Liver (tissue), 3 donors: Measurements from ENCODE around the gene USH1G.

Experiments
- JUND ChIP-seq, 2 donors: IDR thresholded peaks; 2 replicates each; pipeline ENCODE4 v1.6.1; 2016; ENCODE audit warnings: antibody characterized with exemption in 2 of 2
- RAD21 ChIP-seq, 2 donors: IDR thresholded peaks; 2 replicates each; pipeline ENCODE4 v1.6.1; 2016; ENCODE audit warnings: antibody characterized with exemption in 2 of 2, mild to moderate bottlenecking in 2 of 2
- RXRA ChIP-seq, 2 donors: IDR thresholded peaks; 2 replicates each; pipeline ENCODE4 v1.6.1; 2017 to 2018; ENCODE audit warnings: antibody characterized with exemption in 2 of 2, mild to moderate bottlenecking in 1 of 2
- SP1 ChIP-seq: IDR thresholded peaks from 2 replicates; pipeline ENCODE4 v1.6.1; 2018; ENCODE audit warnings: antibody characterized with exemption, mild to moderate bottlenecking
- YY1 ChIP-seq: IDR thresholded peaks from 2 replicates; pipeline ENCODE4 v1.6.1; 2016; ENCODE audit warnings: antibody characterized with exemption, mild to moderate bottlenecking
- TF ChIP-seq, protein P1 (sequence below): fragments of 150-350 bp; IDR thresholded peaks from 2 replicates; pipeline ENCODE4 v1.5.1; 2017; ENCODE audit warnings: improper control_type of control experiment, low read depth, low read length; ENCODE audit not compliant: missing input control
- TF ChIP-seq, protein P2 (sequence below): IDR thresholded peaks from 2 replicates; pipeline ENCODE4 v1.6.1; 2016; ENCODE audit warnings: antibody characterized with exemption, mild to moderate bottlenecking
- TF ChIP-seq, protein P3 (sequence below): IDR thresholded peaks from 2 replicates; pipeline ENCODE4 v1.6.1; 2016; ENCODE audit warnings: antibody characterized with exemption
- donor health status: healthy.
- donor health status: healthy.

DNA sequence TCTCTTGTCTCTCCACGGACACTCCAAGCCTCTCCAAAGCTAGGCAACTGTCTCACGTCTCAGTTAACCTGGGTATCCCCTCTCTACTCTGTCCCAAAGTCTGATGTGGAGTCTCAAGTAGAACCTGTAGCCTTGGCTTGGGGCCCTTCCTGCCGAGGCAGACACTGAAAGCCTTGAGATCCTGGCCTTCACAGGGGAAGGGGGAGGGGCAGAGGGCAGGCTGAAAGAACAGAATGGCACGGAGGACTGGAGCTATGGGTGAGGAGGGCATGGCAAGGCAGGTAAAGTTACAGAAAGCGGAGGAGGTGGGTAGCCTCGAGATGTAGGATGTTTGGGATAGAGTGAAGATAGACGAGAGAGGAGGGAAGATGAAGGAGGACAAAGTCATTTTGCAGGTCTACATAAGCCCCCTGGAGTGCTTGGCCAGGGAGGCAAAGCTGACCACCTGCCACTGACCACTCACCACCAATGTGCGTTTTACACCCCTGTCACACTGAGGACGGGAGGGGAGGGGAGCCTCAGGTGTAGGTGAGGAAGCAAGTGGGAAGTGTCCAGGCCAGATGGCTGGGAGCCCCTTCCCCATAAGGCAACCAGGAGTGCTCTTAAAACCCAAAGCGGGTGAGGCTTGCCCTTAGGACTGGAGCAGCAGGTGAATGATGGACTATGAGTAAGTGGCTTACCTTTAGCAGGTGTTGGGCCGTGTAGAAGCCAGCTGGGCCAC lies 51.5 kb downstream of the USH1G start:
- TF ChIP-seq, protein P1, sequence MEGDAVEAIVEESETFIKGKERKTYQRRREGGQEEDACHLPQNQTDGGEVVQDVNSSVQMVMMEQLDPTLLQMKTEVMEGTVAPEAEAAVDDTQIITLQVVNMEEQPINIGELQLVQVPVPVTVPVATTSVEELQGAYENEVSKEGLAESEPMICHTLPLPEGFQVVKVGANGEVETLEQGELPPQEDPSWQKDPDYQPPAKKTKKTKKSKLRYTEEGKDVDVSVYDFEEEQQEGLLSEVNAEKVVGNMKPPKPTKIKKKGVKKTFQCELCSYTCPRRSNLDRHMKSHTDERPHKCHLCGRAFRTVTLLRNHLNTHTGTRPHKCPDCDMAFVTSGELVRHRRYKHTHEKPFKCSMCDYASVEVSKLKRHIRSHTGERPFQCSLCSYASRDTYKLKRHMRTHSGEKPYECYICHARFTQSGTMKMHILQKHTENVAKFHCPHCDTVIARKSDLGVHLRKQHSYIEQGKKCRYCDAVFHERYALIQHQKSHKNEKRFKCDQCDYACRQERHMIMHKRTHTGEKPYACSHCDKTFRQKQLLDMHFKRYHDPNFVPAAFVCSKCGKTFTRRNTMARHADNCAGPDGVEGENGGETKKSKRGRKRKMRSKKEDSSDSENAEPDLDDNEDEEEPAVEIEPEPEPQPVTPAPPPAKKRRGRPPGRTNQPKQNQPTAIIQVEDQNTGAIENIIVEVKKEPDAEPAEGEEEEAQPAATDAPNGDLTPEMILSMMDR, result no peak
- TF ChIP-seq, protein P2, sequence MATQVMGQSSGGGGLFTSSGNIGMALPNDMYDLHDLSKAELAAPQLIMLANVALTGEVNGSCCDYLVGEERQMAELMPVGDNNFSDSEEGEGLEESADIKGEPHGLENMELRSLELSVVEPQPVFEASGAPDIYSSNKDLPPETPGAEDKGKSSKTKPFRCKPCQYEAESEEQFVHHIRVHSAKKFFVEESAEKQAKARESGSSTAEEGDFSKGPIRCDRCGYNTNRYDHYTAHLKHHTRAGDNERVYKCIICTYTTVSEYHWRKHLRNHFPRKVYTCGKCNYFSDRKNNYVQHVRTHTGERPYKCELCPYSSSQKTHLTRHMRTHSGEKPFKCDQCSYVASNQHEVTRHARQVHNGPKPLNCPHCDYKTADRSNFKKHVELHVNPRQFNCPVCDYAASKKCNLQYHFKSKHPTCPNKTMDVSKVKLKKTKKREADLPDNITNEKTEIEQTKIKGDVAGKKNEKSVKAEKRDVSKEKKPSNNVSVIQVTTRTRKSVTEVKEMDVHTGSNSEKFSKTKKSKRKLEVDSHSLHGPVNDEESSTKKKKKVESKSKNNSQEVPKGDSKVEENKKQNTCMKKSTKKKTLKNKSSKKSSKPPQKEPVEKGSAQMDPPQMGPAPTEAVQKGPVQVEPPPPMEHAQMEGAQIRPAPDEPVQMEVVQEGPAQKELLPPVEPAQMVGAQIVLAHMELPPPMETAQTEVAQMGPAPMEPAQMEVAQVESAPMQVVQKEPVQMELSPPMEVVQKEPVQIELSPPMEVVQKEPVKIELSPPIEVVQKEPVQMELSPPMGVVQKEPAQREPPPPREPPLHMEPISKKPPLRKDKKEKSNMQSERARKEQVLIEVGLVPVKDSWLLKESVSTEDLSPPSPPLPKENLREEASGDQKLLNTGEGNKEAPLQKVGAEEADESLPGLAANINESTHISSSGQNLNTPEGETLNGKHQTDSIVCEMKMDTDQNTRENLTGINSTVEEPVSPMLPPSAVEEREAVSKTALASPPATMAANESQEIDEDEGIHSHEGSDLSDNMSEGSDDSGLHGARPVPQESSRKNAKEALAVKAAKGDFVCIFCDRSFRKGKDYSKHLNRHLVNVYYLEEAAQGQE, result no peak
- TF ChIP-seq RXRA (IDR thresholded peaks at IDR 0.05) (no peak), JUND (IDR thresholded peaks at IDR 0.05) (no peak), SP1 (no peak), YY1 (no peak), RAD21 (IDR thresholded peaks at IDR 0.05) (no peak)
- TF ChIP-seq, protein P3, sequence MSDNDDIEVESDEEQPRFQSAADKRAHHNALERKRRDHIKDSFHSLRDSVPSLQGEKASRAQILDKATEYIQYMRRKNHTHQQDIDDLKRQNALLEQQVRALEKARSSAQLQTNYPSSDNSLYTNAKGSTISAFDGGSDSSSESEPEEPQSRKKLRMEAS, result no peak
